Omental fat pad (tissue), 4 donors: ENCODE measurements around the gene CCL14. TPM values are rescaled to one million over a fixed set of nuclear protein-coding genes. Genes with fewer than 3 reads are reported as not detected.

ENCODE experiments used
- ATAC-seq: fragments of 150-250 bp; one replicate; pipeline ENCODE4 v1.9.1; 2016; ENCODE audit warnings: mild to moderate bottlenecking, moderate library complexity; ENCODE audit not compliant: low FRiP score
- DNase-seq: peaks from one replicate; pipeline ENCODE4 v3.0.0-alpha.2; 2019; ENCODE audit warnings: low spot score
- total RNA-seq, 4 donors: library from RNA; depleted of rRNA; stranded (reverse); fragments of >200 nt; gene quantifications; one replicate each; pipeline ENCODE4 v1.1.0, GENCODE V29; 2016
- TF ChIP-seq, protein P1 (sequence below), 3 donors: fragments of 450-650 bp; IDR thresholded peaks; one replicate each; pipeline ENCODE4 v1.5.1; 2016 to 2017; ENCODE audit warnings: antibody characterized with exemption in 3 of 3, mild to moderate bottlenecking in 3 of 3, moderate library complexity in 2 of 3

CCL14 gene
- total RNA-seq, 4 donors from 2014 or later = 29.0 to 83.2 (median 68.7) TPM

DNA sequence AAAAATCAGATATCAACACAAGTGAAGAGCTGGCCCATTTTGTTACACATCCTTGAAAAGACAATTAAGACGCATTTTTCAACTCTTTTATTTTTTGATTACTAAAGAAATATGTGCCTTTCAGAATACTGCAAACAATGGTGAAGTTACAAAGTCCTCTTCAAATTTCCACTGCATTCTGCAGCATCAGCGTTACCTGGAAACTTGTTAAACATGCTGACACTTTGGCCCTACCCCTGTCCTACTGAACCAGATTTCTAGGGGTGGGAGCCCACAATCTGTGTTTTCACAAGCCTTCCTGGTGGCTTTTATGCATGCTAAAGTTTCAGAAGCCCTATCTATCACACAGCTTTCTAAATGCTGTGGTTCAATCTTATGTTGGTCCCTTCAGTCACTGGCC, 4.5 kb upstream of the CCL14 start:
- no peak for ATAC-seq
- TF ChIP-seq, protein P1, sequence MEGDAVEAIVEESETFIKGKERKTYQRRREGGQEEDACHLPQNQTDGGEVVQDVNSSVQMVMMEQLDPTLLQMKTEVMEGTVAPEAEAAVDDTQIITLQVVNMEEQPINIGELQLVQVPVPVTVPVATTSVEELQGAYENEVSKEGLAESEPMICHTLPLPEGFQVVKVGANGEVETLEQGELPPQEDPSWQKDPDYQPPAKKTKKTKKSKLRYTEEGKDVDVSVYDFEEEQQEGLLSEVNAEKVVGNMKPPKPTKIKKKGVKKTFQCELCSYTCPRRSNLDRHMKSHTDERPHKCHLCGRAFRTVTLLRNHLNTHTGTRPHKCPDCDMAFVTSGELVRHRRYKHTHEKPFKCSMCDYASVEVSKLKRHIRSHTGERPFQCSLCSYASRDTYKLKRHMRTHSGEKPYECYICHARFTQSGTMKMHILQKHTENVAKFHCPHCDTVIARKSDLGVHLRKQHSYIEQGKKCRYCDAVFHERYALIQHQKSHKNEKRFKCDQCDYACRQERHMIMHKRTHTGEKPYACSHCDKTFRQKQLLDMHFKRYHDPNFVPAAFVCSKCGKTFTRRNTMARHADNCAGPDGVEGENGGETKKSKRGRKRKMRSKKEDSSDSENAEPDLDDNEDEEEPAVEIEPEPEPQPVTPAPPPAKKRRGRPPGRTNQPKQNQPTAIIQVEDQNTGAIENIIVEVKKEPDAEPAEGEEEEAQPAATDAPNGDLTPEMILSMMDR (IDR thresholded peaks at IDR 0.05) = no peak
- no peak for DNase-seq

DNA sequence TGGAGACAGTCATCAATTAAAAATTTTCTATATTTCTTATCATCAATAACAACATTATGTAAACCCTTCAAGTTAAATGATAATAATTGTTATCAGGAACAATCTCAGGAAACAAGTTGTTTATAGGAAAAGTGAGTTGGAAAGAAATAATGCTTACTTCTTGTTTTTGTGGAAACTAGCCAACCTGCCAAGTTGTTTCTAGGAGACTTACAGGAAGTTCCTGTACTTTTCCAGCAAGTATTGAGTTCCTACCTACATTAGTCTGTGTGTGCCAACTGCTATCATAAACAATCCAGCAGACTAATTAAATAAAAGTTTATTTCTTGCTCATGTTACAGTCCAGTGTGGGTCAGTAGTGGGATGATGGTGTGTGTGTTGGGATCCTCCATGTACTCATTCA, 1.6 kb upstream of the CCL14 start:
- TF ChIP-seq, protein P1 (IDR thresholded peaks at IDR 0.05) = no peak
- DNase-seq (no peak), ATAC-seq (no peak)

DNA sequence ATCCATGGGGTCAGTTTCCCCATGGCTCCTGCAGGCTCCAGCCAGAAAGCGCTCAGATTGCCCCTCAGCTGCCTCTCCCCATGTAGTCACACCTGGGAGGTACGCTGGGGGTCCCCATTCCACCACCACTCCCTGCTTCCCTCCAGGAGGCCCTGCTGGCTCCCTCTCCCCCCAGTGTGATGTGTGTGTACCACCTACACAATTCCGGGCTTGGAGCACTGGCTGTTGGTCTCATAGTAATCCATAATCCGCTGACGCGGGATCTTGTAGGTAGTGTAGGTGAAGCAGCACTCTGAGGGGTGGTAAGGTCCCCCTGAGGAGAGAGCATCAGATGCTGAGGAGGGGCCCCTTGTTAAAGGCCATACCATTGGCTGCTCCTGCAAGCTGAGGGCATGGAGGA, 2.4 kb downstream of the CCL14 start:
- no peak for ATAC-seq
- TF ChIP-seq, protein P1 (IDR thresholded peaks at IDR 0.05) = no peak
- DNase-seq = no peak

DNA sequence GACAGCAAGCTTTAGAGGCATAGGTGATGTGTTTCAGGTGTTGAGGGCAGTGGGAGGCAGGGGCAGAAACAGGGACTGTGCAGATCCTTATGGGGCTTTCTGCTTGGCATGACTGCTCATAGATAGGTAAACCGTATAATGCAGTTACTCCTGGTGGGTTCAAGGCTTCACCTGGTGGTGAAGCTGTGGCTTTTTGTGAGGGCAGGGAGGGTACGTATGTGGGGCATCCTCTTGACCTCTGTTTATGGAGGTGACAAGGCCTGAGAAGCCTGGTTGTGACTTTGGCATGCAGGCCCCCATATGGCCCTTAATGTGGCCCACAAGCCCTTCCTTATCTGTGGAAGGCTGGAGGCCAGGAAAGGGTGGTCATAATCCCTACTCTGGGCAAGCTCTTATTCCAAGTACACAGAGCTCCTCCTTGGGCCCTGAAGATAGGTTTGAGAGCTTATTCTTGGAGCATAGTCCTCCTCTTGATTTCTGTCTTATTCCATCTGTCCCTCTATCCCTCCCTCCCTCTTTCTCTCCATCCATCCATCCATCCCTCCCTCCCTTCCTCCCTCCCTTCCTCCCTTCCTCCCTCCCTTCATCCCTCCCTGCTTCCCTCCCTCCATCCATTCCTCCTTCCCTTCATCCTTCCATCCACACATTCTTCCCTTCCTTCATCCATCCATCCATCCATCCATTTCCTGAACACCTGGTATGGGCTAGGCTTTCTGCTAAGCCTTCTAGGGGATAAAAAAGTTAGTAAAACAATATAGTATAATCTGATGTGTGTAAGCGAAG, 3.9 kb downstream of the CCL14 start:
- ATAC-seq (no peak), DNase-seq (no peak)
- TF ChIP-seq, protein P1 (IDR thresholded peaks at IDR 0.05) = no peak

DNA sequence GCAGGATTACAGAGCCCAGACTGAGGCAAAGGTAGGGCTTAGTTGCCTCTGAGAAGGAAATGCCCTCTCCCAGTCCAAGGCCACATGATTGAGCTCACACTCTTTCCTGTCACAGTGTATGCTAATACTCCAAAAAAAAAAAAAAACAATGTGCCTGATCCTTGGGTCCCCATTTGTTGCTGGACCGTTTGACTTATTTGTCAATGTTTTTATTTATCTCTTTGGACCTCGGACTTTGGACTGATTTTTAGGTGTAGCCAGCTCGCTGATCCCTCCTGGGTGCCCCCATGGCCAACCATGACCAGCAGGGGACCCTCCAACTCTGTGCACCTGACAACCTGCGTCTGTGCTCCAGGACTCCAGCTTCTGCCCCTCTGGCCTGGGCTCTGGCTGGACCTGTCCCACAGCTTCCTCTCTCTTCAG, 4.6 kb downstream of the CCL14 start:
- DNase-seq (no peak), ATAC-seq (no peak)
- TF ChIP-seq, protein P1 (IDR thresholded peaks at IDR 0.05) = no peak

DNA sequence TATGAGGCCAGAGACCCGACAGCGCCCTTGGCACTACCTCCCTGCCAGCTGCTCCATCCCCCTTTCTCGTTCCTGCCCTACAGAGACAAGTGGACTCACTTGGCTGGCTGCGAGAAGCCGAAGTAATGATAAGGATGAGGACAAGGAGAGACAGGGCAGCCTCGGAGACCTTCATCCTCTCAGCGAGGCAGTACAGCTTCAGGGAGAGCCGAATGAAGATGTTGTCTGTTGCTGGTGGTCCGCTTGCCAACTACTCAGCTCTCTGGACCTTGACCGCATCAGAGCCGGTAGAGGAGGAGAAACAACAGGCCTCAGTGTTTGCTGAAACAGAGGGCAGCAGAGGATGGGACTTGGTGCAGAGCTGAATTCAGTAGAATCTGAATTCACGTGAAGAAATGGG, 5.3 kb downstream of the CCL14 start, which contains the start of gene CCL16:
Gene CCL16, minus strand, starts transcription at position 252 of the 400 bp plus-strand sequence. Its CDS starts 77 bp downstream, at position 175.
- TF ChIP-seq, protein P1 (IDR thresholded peaks at IDR 0.05) = no peak
- ATAC-seq (no peak), DNase-seq (no peak)

DNA sequence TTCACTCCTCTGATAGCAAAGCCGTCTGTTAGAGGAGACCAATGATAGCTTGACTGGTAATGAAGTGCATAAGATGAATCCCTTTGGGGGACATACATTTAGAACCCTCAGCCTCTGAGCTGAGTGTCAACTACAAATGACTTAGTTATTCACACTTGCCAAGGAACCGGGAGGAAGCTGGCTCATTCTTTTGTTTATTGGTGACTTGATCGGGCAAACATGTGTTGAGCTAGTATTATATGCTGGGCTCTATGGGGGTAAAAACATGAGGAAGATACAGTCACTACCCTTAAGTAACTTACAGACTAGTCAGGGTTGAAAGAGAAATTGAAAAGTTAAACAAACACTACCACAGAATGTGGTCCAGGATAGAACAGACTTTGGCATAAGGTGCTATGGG, 8.2 kb downstream of the CCL14 start:
- DNase-seq (no peak), ATAC-seq (no peak)
- TF ChIP-seq, protein P1 (IDR thresholded peaks at IDR 0.05) = no peak
